Tibial artery (tissue), 4 donors: Measurements from ENCODE around the gene GALNT9.
A peak's percentile ranks its signal among the peaks of the same experiment; 100 is the strongest.

Source experiments
- DNase-seq, 2 donors: peaks; one replicate each; pipeline ENCODE4 v3.0.0-alpha.2; 2019
- H3K27ac ChIP-seq, 2 donors: fragments of 200-600 bp; sonication (generic) in 1 of 2; 1 replicate in 1 of 2; 2 replicates in 1 of 2; pipeline ENCODE4 v1.5.1; 2018 to 2019; ENCODE audit warnings: mild to moderate bottlenecking in 1 of 2
- H3K27me3 ChIP-seq, 2 donors: fragments of 200-600 bp; sonication (generic) in 1 of 2; one replicate each; pipeline versions ENCODE4 v1.5.1 to v1.6.0; 2016 to 2019
- H3K36me3 ChIP-seq, 3 donors: fragments of 200-600 bp; sonication (generic) in 2 of 3; one replicate each; pipeline ENCODE4 v1.5.1; 2016 to 2019; ENCODE audit warnings: mild to moderate bottlenecking in 2 of 3
- H3K4me1 ChIP-seq, 4 donors: fragments of 200-600 bp; sonication (generic) in 2 of 4; 1 replicate in 3 of 4; 2 replicates in 1 of 4; pipeline ENCODE4 v1.5.1; 2016 to 2019
- H3K4me3 ChIP-seq, 2 donors: fragments of 200-600 bp; sonication (generic) in 1 of 2; 1 replicate in 1 of 2; 2 replicates in 1 of 2; pipeline ENCODE4 v1.5.1; 2018 to 2019; ENCODE audit warnings: mild to moderate bottlenecking in 2 of 2
- H3K9me3 ChIP-seq, 3 donors: fragments of 200-600 bp; sonication (generic) in 1 of 3; one replicate each; pipeline ENCODE4 v1.5.1; 2016 to 2019
- intact Hi-C: fragments of 100-400 bp; cut with DNase I; formaldehyde crosslinking; loops from one replicate; pipeline ENCODE4 v1.15.0; 2023; ENCODE audit warnings: low total_unique reads
- TF ChIP-seq, protein P1 (sequence below), 2 experiments: fragments of 200-600 bp in 1 of 2; fragments of 450-650 bp in 1 of 2; IDR thresholded peaks; one replicate each; pipeline ENCODE4 v1.5.1; 2017 to 2019; ENCODE audit warnings: antibody characterized with exemption in 2 of 2, mild to moderate bottlenecking in 1 of 2, moderate library complexity in 1 of 2

GALNT9 gene

DNA sequence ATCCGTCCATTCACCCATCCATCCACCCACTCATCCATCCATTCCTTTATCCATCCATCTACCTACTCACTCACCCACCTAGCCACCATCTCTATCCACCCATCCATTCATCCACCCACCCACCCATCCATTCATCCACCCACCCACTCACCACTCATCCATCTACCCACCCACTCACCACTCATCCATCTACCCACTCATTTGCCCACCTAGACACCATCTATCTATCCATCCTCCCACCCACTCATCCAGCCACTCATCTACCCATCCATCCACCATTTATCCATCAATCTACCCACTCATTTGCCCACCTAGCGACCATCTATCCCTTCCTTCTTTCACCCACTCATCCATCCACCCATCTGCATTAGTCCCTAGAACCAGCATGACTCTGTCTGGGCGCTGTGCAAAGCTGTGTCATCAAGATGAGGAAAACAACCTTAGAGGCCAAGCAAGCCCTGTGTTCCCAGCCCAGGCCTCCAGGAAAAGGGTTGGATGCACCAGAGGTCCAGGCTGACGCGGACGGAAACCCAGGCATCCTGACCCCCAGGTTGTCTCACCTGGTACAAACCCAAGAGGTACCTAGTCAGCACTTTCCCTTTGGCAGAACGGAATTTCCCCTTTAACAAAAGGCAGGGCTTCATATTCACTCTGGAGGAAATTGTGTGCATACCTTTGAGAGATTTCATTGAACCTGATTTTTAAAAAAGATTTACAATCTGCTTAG is 111.4 kb downstream of the GALNT9 start:
- intact Hi-C loops, result no loop called here
- TF ChIP-seq, protein P1, sequence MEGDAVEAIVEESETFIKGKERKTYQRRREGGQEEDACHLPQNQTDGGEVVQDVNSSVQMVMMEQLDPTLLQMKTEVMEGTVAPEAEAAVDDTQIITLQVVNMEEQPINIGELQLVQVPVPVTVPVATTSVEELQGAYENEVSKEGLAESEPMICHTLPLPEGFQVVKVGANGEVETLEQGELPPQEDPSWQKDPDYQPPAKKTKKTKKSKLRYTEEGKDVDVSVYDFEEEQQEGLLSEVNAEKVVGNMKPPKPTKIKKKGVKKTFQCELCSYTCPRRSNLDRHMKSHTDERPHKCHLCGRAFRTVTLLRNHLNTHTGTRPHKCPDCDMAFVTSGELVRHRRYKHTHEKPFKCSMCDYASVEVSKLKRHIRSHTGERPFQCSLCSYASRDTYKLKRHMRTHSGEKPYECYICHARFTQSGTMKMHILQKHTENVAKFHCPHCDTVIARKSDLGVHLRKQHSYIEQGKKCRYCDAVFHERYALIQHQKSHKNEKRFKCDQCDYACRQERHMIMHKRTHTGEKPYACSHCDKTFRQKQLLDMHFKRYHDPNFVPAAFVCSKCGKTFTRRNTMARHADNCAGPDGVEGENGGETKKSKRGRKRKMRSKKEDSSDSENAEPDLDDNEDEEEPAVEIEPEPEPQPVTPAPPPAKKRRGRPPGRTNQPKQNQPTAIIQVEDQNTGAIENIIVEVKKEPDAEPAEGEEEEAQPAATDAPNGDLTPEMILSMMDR (IDR thresholded peaks at IDR 0.05), result no peak
- no peaks in the 10 kb centered on the region for H3K4me1 ChIP-seq
- no peak overlapping the region for H3K27ac ChIP-seq
- peaks cover 0 to 44% of the 10 kb centered on the region in 2 donors for H3K27me3 ChIP-seq
- no peak for DNase-seq
- H3K4me3 ChIP-seq, result no peak overlapping the region
- no peaks in the 10 kb centered on the region for H3K36me3 ChIP-seq
- no peaks in the 10 kb centered on the region for H3K9me3 ChIP-seq

DNA sequence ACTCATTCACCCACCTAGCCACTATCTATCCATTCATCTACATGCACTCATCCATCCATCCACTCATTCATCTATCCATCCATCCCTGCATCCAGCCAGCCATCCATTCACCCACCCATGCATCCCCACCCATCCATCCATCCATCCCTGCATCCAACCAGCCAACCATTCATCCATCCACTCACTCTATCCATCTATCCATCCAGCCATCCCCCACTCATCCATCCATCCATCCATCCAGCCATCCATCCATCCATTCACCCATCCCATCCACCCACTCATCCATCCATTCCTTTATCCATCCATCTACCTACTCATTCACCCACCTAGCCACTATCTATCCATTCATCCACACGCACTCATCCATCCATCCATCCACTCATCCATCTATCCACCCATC is 112.0 kb downstream of the GALNT9 start:
- no peaks in the 10 kb centered on the region for H3K9me3 ChIP-seq
- no peaks in the 10 kb centered on the region for H3K36me3 ChIP-seq
- TF ChIP-seq, protein P1 (IDR thresholded peaks at IDR 0.05), result no peak
- H3K4me3 ChIP-seq, result no peak overlapping the region
- peaks cover 0 to 44% of the 10 kb centered on the region in 2 donors for H3K27me3 ChIP-seq
- no peak for DNase-seq
- intact Hi-C loops, result no loop called here
- no peak overlapping the region for H3K27ac ChIP-seq
- H3K4me1 ChIP-seq, result no peaks in the 10 kb centered on the region

DNA sequence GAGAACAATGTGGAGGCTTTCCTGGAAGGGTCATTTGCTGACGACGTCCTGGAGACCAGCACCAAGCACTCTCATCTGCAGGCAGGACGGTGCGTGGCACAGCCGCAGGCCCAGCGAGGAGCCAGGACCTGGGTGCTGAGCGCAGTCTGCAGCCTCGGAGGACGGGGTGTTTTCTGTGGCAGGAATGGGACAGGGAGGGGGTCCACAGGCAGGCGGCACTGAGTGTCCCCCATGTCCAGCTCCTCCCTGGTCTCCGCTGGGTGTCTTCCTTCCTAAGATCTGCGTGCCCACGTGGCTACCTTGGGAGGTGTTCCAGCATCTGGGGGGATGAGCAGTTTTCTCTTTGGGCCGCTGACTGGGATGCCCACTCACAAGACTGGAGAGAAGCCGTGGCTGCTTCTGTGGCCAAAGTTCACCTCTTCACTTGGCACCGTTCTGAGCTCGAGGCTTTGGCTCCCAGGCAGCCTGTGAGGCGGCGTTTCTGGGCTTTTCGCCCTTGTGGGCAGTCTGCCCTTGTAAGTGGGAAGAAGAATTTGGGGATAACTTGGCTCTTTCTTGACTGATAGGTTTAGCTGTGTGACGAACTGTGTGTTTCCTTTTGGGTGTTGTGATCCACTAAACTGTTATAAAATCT is 112.9 kb downstream of the GALNT9 start:
- H3K4me1 ChIP-seq, result no peaks in the 10 kb centered on the region
- TF ChIP-seq, protein P1 (IDR thresholded peaks at IDR 0.05), result no peak
- no peaks in the 10 kb centered on the region for H3K36me3 ChIP-seq
- H3K4me3 ChIP-seq, result no peak overlapping the region
- H3K9me3 ChIP-seq, result no peaks in the 10 kb centered on the region
- H3K27ac ChIP-seq, result no peak overlapping the region
- intact Hi-C loops, result no loop called here
- H3K27me3 ChIP-seq, result peaks cover 0 to 44% of the 10 kb centered on the region in 2 donors
- peak in 1 of 2 donors; percentile 58 for DNase-seq

DNA sequence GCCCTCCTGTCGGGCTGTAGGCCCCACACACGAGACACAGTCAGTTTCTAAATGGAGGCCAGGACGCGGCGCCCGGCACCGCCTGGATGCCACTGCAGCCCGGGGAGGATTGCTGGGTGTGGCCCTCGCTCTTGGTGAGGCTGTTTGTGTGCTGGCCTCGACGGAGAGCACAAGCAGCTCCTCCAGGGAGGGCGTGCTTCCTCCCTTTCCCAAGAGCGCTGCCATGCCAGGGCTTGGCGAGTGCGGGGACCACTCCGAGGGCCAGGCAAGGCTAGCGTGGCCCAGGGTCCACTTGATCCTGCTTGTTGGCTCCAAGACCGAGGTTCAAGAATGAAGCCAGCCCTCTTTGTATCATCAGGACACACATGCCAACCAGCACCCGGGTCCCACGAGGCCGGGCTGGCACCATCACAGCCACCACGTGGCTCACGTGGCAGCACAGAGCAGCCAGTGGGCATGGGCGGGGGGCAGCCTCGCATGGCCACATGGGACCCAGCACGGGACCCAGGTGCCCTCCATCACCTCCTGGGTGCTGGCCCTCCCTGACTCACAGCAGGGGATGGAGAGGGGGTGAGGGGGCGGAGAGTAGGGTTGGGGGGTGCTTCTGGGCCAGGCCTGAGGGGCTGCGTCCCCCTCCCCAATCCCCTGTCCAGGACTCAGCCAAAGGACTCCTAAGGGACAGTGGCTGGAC is 113.9 kb downstream of the GALNT9 start:
- intact Hi-C loops, result no loop called here
- H3K27me3 ChIP-seq, result peaks cover 0 to 44% of the 10 kb centered on the region in 2 donors
- H3K36me3 ChIP-seq, result no peaks in the 10 kb centered on the region
- H3K4me1 ChIP-seq, result no peaks in the 10 kb centered on the region
- no peak overlapping the region for H3K4me3 ChIP-seq
- H3K9me3 ChIP-seq, result no peaks in the 10 kb centered on the region
- no peak overlapping the region for H3K27ac ChIP-seq
- TF ChIP-seq, protein P1 (IDR thresholded peaks at IDR 0.05), result no peak
- DNase-seq, result peak in 1 of 2 donors; percentile 57

DNA sequence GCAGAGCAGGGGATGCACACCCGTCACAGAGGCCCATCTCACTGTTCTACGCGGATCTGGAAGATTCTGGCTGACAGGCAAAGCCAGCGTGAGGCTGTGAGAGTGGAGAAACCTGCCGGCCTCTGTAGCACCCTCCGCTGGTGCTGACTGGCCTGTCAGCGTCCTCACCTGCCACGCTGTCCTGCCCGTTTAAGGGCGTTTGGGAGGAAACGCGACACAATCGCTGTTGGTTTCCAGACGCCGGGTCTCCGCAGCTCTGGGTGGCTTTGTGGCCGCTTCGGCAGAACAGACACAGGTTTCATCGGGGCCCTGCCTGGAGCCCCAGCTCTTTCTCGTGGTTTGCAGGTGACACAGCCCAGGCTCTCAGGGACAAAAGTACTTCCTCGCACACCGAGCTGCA is 114.5 kb downstream of the GALNT9 start:
- H3K27me3 ChIP-seq, result peaks cover 0 to 38% of the 10 kb centered on the region in 2 donors

More for the DNA sequence above, 114.5 kb downstream of the GALNT9 start:
- Histone ChIP-seq H3K4me3 (no peak overlapping the region), H3K4me1 (no peaks in the 10 kb centered on the region), H3K36me3 (no peaks in the 10 kb centered on the region), H3K9me3 (no peaks in the 10 kb centered on the region), H3K27ac (no peak overlapping the region)
- TF ChIP-seq, protein P1 (IDR thresholded peaks at IDR 0.05), result no peak
- intact Hi-C loops, result no loop called here
- DNase-seq, result peak in 1 of 2 donors; percentile 44
